Effector memory CD4-positive, alpha-beta T cell (primary cell): ENCODE results near the gene CSF3R.

ENCODE experiments used
- DNase-seq, 3 donors: peaks; one replicate each; pipeline ENCODE4 v3.0.0-alpha.2; 2020
- H3K27ac ChIP-seq: 2 replicates; pipeline ENCODE4 v1.7.0; 2013; ENCODE audit warnings: mild to moderate bottlenecking, low read length, moderate library complexity; ENCODE audit not compliant: insufficient read depth, poor library complexity, severe bottlenecking
- H3K27me3 ChIP-seq: replicated peaks from 2 replicates; pipeline ENCODE4 v1.7.0; 2013; ENCODE audit warnings: mild to moderate bottlenecking, low read length; ENCODE audit not compliant: insufficient read depth, control insufficient read depth, poor library complexity, severe bottlenecking
- H3K36me3 ChIP-seq: 2 replicates; pipeline ENCODE4 v1.7.0; 2013; ENCODE audit warnings: mild to moderate bottlenecking, low read length, moderate library complexity; ENCODE audit not compliant: control insufficient read depth, insufficient read depth
- H3K4me1 ChIP-seq: 2 replicates; pipeline ENCODE4 v1.7.0; 2013; ENCODE audit warnings: low read length, mild to moderate bottlenecking; ENCODE audit not compliant: control insufficient read depth, insufficient read depth, poor library complexity, severe bottlenecking
- H3K4me3 ChIP-seq: 2 replicates; pipeline ENCODE4 v1.7.0; 2013; ENCODE audit warnings: low read length, low read depth, mild to moderate bottlenecking; ENCODE audit not compliant: insufficient read depth, poor library complexity, severe bottlenecking
- H3K9me3 ChIP-seq: 2 replicates; pipeline ENCODE4 v1.7.0; 2013; ENCODE audit warnings: mild to moderate bottlenecking, low read length, moderate library complexity; ENCODE audit not compliant: control insufficient read depth

Gene CSF3R

DNA sequence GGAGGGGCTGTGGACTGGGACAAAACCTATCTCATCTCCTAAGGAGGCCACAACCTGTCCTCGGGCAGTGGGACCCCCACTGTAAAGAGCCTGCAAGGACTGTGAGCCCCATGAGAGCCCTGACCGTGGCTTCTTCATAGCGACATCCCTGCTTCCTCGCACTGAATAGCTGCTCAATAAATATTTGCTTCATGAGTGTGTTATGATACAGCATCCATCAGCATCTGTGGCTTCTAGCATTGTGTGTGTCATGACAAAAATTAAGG is 40.5 kb upstream of the CSF3R start:
- Histone ChIP-seq H3K27ac (no peak overlapping the region), H3K9me3 (no peaks in the 10 kb centered on the region), H3K36me3 (no peaks in the 10 kb centered on the region), H3K27me3 (no peaks in the 10 kb centered on the region), H3K4me3 (no peak overlapping the region), H3K4me1 (no peaks in the 10 kb centered on the region)
- no peak for DNase-seq

DNA sequence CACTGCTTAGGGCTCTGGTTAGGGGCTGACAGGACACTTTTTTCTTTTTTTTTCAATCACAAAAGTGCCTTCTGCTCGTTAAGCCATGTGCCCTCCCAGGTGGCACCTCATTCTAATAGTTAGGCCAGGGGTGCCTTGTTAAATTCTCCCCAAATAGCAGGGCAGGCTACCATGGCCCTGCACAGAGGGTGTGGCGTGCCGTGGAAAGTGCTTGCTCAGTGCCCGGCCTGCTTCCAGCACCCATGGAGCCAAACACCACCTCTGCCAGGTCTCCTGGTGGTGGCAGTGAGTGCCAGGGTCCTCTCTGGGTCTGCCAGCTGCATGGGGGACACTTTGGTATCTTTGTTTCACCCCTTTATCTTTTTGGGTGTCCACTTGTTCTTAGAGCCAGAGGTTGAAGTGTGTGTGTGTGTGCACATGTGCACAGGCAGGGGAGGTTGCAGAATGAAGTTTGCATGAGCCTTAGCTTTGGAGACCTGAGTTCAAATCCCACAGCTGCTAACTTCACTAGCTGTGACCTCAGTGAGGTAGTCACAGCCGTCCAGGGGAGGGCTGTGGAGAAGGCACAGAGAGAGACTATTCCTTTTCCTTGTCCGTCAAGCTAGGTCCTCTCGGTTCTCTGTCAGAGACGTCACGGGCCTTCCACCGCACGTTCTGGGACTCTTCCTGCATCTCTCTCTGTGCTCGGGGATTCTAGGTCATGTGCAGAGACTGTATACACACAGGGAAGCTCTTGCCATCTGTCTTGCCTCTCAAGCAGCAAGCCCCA is 39.9 kb upstream of the CSF3R start:
- Histone ChIP-seq H3K4me1 (no peaks in the 10 kb centered on the region), H3K36me3 (no peaks in the 10 kb centered on the region), H3K27ac (no peak overlapping the region), H3K4me3 (no peak overlapping the region), H3K27me3 (no peaks in the 10 kb centered on the region), H3K9me3 (no peaks in the 10 kb centered on the region)
- DNase-seq: no peak

DNA sequence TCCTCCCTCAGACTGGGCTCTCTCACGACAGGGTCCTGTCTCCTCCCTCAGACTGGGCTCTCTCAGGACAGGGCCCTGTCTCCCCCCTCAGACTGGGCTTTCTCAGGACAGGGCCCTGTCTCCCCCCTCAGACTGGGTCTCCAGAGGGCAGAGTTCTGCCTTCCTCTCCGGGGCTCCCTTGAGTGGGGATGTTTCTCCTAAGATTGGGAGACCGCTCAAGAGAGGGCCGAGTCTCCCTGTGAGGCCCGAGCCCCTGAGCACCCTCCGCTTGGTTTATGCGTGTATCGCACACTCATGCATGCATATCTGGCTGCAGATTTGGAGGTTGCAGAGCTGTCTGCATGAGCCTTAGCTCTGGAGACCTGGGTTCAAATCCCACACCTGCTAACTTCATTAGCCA is 39.3 kb upstream of the CSF3R start:
- Histone ChIP-seq H3K4me3 (no peak overlapping the region), H3K9me3 (no peaks in the 10 kb centered on the region), H3K4me1 (no peaks in the 10 kb centered on the region), H3K27me3 (no peaks in the 10 kb centered on the region), H3K36me3 (no peaks in the 10 kb centered on the region), H3K27ac (no peak overlapping the region)
- no peak for DNase-seq

DNA sequence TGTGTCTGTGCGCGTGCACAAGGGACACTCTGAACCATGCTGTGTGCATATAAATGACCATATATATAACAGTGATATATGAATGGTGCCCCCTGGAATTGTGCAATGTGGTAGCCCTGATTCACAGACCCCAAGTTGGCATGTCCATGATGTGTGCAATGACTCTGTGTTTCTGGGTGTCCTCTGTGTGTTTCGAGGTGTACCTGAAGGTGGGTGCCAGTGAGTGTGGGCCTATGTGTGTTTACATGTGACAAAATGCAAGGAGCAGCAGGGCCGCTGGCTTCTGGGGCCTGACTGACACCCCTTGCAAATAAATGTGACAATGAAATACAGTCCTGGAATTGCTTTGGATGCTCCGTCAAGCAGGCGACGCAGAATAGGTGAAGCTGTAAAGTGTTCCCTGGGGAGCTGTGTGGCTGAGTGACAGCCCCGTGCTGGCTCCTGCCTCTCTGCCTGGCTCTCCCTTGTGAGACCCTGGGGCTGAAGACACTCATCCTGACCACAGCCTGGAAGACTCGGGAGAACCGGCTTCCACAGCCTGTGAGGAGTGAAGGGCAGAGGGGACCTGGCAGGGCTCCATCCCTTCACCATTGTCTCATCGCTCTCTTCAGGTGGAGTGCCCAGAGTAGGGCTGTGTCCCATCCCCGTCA is 38.2 kb upstream of the CSF3R start:
- H3K9me3 ChIP-seq: no peaks in the 10 kb centered on the region
- no peaks in the 10 kb centered on the region for H3K36me3 ChIP-seq
- no peak for DNase-seq
- no peaks in the 10 kb centered on the region for H3K4me1 ChIP-seq
- no peaks in the 10 kb centered on the region for H3K27me3 ChIP-seq
- H3K27ac ChIP-seq: no peak overlapping the region
- H3K4me3 ChIP-seq: no peak overlapping the region

DNA sequence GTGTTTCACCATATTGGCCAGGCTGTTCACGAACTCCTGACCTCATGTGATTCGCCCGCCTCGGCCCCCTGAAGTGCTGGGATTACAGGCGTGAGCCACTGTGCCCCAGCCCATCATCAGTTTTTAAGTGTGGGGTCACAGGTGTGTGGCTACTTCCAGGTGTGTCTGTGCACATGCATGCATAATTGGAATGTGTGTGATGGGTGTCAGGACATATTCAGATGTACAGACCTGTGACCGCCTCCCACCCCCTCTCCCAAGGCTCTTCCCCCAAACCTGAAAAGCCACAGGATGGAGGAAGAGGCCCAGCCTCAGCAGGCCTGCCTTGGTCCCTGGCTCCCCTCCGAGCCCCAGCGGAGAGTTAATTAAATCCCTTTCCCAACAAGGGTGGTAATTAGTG is 37.3 kb upstream of the CSF3R start:
- H3K4me1 ChIP-seq: no peaks in the 10 kb centered on the region
- H3K36me3 ChIP-seq: no peaks in the 10 kb centered on the region
- H3K4me3 ChIP-seq: no peak overlapping the region
- H3K9me3 ChIP-seq: no peaks in the 10 kb centered on the region
- no peak overlapping the region for H3K27ac ChIP-seq
- H3K27me3 ChIP-seq: no peaks in the 10 kb centered on the region
- no peak for DNase-seq

DNA sequence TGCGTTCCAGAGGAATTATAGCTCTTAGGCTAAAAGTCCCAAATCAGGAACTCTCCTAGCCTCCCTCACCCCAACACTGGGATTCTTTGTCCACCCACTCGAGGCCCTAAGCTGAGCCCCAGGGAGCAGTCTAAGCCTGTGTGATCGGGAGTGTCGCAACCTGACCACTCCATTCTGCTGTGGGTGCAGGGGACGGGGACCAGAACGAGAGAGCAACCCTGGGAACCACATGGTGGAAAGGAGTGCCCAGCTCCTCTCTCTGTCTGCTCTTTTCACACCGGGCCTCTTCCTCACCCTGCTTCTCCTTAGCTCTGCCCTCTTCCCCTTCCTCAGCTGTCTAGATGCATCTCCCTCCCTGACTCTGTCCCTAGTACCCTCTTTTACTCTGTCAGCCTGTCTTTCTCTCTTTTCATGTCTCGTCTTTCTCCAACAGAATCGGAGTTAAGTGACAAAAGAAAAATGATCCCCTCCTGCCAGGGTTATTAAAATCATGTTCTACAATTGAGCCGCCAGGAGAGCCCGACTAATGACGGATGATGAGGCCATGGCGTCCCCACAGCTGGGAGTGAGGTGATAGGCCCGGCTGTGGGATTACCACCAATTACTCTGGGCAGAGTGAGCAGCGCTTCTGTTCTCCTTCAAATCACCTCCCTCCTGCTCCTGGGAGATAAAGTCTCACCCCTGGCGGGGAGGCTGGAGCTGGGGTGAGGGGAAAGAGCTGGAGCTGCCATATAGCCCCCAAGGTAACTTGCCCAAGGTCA is 34.5 kb upstream of the CSF3R start:
- H3K27ac ChIP-seq: no peak overlapping the region
- H3K27me3 ChIP-seq: no peaks in the 10 kb centered on the region
- H3K4me1 ChIP-seq: no peaks in the 10 kb centered on the region
- H3K4me3 ChIP-seq: no peak overlapping the region
- H3K36me3 ChIP-seq: no peaks in the 10 kb centered on the region
- H3K9me3 ChIP-seq: no peaks in the 10 kb centered on the region
- DNase-seq: no peak

DNA sequence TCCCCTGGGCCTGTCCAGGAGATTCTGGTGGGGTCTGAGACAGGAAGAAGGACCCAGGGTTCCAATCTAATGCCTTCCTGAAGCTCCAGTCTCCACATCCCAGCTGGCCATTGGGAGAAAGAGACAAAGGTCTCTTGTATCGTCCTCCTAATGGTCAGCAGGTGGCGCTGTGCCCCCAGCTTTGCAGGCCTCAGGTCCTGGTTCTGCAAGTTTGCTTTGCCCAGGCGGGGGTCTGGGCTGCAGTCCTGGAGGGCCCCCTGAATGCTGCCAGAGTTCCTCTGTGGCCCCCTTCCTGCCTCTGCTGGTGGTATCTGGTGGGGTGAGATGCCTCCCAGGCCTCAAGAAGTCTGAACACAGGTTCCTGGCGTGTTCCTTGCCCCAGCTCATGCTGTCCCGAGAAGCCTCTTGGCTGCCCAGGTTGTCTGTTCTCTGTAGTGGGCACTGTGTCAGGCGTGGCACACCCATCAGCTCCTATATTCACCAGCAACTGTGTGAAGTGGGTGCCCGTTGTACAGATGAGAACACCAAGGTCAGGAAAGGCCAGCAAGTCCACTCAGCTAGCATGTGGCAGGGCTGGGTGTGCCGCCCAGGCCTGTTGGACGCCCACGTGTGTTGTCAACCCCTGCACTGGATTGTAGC is 33.8 kb upstream of the CSF3R start:
- H3K36me3 ChIP-seq: no peaks in the 10 kb centered on the region
- no peaks in the 10 kb centered on the region for H3K4me1 ChIP-seq
- no peak overlapping the region for H3K27ac ChIP-seq
- no peaks in the 10 kb centered on the region for H3K27me3 ChIP-seq
- H3K9me3 ChIP-seq: no peaks in the 10 kb centered on the region
- peak in 1 of 3 donors; percentile 3 for DNase-seq
- H3K4me3 ChIP-seq: no peak overlapping the region

DNA sequence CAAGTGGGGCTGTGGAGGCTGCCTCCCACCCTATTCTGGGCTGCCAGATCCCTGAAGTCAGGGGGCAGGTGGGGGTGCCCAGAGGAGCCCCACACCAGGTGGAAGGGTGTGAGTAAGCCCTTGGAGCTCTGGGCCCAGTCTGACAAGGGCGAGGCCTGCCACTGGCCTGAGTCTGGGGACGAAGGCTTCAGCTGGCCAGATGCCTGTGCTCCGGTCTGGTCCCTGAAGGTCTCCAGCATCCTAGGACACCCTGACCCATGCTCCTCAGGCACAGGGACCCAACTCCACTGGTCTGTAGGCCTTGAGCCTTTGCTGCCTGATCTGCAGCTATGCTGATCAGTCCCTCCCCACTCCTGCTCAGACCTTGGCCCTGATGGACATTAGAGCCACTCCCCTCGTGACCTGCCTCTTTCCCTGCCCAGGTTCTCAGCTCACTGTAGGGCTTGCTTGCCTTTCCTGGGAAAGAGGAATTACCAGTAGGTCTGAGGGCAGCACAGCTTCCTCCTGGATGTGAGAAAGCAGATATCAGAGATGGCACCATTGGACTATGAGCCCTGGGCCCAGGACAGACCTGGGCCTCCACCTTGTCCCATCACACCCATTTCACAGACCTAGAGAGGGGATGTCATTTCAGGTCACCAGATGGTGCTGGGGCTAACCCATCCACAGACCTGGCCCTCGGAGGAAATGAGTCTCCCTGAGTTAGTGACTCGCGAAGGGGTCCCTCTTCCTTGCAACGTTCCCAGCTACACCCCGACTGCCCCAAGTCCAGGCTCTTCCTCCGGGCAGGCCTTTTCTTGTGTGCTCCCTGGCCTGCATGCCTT is 32.8 kb upstream of the CSF3R start:
- H3K27me3 ChIP-seq: no peaks in the 10 kb centered on the region
- H3K4me1 ChIP-seq: no peaks in the 10 kb centered on the region
- no peak for DNase-seq
- no peak overlapping the region for H3K4me3 ChIP-seq
- no peak overlapping the region for H3K27ac ChIP-seq
- no peaks in the 10 kb centered on the region for H3K9me3 ChIP-seq
- no peaks in the 10 kb centered on the region for H3K36me3 ChIP-seq

DNA sequence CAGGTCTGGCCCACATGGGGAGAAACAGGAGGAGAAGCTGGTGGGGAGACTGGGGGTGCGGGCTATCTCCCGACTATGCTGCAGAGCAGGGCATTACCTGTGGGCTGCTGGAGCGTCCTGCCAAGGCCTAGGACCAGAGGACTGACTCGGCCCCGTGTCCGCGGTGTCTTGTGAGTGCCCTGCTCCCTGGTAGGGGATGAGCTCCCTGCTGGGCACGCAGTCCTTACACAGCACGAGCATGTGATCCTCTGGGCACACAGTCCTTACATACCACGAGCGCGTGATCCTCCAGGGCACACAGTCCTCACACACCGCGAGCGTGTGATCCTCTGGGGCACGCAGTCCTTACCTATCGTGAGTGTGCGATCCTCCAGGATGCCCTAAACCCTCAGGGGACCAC is 31.8 kb upstream of the CSF3R start:
- DNase-seq: no peak

More for the DNA sequence above, 31.8 kb upstream of the CSF3R start:
- Histone ChIP-seq H3K27ac (no peak overlapping the region), H3K4me1 (no peaks in the 10 kb centered on the region), H3K36me3 (no peaks in the 10 kb centered on the region), H3K9me3 (no peaks in the 10 kb centered on the region), H3K27me3 (no peaks in the 10 kb centered on the region), H3K4me3 (no peak overlapping the region)
